Choroid plexus epithelial cell (primary cell): ENCODE data around the gene AGO1.

ENCODE experiments used
- DNase-seq: peaks from one replicate; pipeline ENCODE4 v3.0.0-alpha.2; 2010; ENCODE audit warnings: low read depth
- H3K4me3 ChIP-seq: 2 replicates; pipeline ENCODE4 v1.5.1; 2011; ENCODE audit warnings: low read depth, mild to moderate bottlenecking, control low read depth, low read length, moderate library complexity
- CTCF ChIP-seq: conservative IDR thresholded peaks from 2 replicates; pipeline ENCODE4 v1.5.1; 2011; ENCODE audit warnings: low read depth, mild to moderate bottlenecking, control low read depth, inconsistent platforms, low read length, moderate library complexity

The AGO1 gene

DNA sequence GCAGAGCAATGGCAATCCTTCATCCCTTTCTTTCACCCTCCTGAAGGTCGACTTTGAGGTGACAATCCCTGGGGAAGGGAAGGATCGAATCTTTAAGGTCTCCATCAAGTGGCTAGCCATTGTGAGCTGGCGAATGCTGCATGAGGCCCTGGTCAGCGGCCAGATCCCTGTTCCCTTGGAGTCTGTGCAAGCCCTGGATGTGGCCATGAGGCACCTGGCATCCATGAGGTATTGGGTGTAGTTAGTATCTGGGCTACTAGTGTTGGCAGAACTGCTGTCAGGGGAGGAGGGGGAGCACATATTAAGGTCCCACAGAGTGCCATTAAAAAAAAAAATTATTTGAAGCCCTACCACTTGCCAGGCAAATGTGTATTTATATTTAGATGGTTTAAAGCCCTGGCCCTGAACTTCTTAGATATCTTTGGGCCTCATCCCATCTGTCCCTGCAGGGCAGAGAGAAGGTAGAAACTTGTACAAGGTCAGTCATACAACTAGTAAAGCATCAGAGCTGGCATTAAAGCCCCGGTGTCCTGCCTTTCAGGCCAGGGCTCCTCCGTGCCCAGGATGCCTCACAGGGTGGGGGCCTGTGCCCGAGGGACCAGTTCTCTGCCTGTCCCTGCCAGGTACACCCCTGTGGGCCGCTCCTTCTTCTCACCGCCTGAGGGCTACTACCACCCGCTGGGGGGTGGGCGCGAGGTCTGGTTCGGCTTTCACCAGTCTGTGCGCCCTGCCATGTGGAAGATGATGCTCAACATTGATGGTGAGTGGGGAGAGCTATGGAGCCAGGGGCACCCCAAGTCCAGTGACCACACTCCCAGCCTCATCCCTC is 10.3 kb downstream of the AGO1 start:
- DNase-seq, result no peak
- TF ChIP-seq CTCF, result no peak

GRCh38 chr1:35894183-35894582 is 11.2 kb downstream of the AGO1 start:
- peak; percentile 55 for DNase-seq
- no peak for TF ChIP-seq CTCF

More for the DNA sequence above, 10.3 kb downstream of the AGO1 start:
- no peak overlapping the region for H3K4me3 ChIP-seq

GRCh38 chr1:35894656-35895055 is 11.6 kb downstream of the AGO1 start:
- no peak overlapping the region for H3K4me3 ChIP-seq
- DNase-seq, result no peak
- no peak for TF ChIP-seq CTCF

More at GRCh38 chr1:35894183-35894582, 11.2 kb downstream of the AGO1 start:
- H3K4me3 ChIP-seq, result no peak overlapping the region

GRCh38 chr1:35899941-35900340 is 16.9 kb downstream of the AGO1 start:
- peak; percentile 41 for TF ChIP-seq CTCF
- no peak overlapping the region for H3K4me3 ChIP-seq
- no peak for DNase-seq

GRCh38 chr1:35901235-35901634 is 18.2 kb downstream of the AGO1 start:
- H3K4me3 ChIP-seq, result no peak overlapping the region
- no peak for TF ChIP-seq CTCF
- DNase-seq, result no peak

GRCh38 chr1:35902671-35903070 is 19.7 kb downstream of the AGO1 start:
- DNase-seq, result no peak
- no peak overlapping the region for H3K4me3 ChIP-seq
- no peak for TF ChIP-seq CTCF

DNA sequence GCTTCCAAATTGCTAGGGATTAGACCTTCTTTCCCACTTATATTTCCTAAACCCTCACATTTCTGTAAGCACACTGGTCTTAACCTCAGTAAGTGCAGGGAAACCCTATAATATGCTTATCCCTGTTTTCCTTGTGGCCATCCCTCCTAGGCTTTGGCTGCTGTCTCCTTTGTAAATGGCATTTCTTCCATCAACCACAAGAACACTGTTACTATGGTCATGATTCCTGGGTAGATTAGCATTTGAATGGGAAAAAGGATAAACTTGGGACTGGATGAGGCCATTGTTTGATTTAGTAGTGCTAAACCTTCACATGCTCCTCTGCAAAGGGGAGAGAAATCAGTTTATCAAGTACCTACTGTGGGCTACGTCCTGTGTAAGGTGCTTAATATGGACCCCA is 31.7 kb downstream of the AGO1 start:
- TF ChIP-seq CTCF, result no peak
- DNase-seq, result no peak
- H3K4me3 ChIP-seq, result no peak overlapping the region
